ENCODE results near the gene RBFOX2.
"Not testable (repeated sequence)": the region's sequence is repeated elsewhere in the genome, so short reads cannot be mapped to it uniquely, and the experiment has no call there.

Gene RBFOX2

DNA sequence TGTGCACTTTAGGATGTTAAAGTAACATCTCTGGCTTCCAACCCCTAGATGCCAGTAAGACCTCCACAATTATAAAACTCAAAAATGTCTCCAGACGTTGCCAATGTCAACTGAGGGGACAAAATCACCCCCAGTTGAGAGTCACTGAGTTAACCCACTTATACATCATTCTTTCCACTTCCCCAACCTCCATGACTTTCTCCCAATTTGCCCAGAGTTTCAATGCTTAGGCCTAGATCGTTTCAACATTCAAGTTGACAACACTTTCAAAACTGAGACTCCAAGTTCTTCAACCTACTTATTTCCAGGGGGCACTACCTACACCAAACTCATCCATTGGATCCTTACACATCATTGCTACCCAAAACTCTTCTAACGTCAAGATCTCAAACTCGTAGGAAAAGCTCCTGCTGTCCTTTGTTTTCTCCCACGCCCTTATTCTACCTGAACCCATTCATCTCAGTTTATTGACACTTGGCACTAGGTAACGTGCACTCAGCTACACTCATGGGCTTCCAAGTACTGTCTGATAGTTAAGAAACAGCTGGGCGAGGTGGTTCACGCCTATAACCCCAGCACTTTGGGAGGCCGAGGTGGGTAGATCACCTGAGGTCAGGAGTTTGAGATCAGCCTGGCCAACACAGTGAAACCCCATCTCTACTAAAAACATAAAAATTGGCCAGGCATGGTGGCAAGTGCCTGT lies 24.5 kb downstream of the RBFOX2 start:
- no peak for DNase-seq

DNA sequence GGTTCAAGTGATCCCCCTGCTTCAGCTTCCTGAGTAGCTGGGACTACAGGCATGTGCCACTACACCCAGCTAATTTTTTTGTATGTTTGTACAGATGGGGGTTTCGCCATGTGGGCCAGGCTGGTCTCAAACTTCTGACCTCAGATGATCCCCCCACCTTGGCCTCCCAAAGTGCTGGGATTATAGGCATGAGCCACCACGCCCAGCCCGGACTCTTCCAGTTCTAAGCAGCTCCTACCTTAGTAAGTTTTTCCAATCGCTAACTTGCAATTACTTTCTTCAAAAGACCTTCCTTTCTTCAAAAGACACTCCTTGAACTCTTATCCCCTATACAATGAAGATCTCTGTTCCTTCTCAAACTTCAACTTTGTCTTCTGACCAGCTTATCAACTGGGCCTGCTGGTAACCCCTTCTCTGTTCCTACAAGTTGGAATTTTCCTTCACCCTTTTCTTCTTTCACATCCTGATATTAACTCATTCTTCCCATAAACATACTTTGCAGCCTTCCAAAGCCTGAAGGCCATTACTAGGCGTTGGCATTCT lies 25.8 kb downstream of the RBFOX2 start:
- DNase-seq: no peak

- no peak for DNase-seq
Observed at GRCh38 chr22:36002084-36002483, 26.5 kb downstream of the RBFOX2 start.

- no peak for DNase-seq
Observed at GRCh38 chr22:35998748-35999147, 29.9 kb downstream of the RBFOX2 start.

GRCh38 chr22:35997438-35997837 lies 31.2 kb downstream of the RBFOX2 start:
- no peak for DNase-seq

- no peak for DNase-seq
Observed at GRCh38 chr22:35996596-35996995, 32.0 kb downstream of the RBFOX2 start.

DNA sequence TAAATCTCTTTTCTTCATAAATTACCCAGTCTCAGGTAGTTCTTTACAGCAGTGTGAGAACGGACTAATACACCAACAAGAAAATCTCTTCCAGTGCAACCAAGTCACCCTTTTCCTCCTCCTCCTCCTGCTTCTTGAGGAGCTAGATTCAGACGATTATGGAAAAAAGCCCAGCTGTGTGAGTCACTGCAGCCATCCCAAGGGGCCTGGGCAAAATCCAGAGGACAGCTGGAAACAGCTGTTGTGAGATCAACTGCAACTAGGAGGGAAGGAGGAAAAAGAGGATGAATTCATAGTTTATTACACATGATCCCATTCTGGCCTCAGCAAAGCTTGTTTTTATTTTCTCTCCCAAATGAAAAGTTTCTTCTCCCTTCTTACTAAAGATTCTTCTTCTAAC lies 32.9 kb downstream of the RBFOX2 start:
- DNase-seq: no peak

DNA sequence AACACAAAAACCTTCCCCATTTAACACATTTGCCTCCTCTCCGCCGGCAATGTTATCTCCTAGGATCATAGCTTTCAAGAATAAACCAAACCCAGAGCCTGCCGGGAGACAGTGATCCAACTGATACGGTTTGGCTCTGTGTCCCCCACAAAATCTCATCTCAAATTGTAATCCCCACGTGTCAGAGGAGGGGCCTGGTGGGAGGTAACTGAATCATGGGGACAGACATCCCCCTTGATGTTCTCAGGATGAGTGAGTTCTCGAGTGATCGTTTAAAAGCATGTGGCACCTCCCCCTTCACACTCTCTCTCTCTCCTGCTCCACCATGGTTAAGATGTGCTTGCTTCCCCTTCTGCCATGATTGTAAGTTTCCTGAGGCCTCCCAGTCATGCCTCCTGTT lies 33.3 kb downstream of the RBFOX2 start:
- DNase-seq: no peak

DNA sequence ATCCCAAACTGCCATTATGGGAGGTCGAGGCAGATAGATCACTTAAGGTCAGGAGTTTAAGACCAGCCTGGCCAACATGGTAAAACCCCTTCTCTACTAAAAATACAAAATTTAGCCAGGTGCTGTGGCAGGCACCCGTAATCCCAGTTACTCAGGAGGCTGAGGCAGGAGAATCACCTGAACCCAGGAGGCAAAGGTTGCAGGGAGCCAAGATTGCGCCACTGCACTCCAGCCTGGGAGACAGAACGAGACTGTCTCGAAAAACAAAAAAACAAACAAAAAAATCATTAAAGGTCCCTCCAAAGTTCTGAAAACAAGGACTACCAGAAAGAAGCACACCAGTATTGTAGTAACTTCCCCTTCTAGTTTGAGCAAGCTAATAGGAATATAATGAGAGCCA lies 34.9 kb downstream of the RBFOX2 start:
- not testable (repeated sequence) for DNase-seq

DNA sequence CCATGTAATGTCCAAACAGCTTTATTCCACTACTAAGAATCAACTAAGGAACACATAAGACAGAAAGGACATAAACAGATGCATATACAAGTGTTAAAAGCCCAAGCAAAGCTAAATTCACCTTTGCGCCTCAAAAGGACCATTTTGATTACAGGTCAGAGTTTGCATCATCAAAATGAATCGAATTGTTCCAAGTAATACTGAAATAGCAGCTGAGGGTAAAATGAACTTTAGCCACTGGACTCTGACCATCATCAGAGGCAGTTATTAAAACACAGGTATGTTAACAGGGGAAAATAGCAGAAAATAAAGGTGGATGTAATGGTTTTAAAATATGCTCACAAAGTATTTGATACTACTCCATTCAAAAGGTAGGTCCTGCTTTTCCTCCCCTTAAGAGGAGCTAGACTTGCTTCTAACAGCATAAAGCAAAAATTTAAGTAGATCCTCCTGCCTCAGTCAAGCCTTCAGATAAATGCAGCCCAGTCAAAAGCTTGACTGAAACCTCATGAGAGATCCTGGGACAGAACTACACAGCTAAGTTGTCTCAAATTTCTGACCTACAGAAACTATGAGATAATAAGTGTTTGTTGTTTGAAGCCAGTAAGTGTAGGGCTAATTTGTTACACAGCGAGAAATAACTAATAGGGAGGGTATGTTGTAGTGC lies 35.4 kb downstream of the RBFOX2 start:
- DNase-seq: no peak

GRCh38 chr22:35991168-35991567 lies 37.5 kb downstream of the RBFOX2 start:
- no peak for DNase-seq

DNA sequence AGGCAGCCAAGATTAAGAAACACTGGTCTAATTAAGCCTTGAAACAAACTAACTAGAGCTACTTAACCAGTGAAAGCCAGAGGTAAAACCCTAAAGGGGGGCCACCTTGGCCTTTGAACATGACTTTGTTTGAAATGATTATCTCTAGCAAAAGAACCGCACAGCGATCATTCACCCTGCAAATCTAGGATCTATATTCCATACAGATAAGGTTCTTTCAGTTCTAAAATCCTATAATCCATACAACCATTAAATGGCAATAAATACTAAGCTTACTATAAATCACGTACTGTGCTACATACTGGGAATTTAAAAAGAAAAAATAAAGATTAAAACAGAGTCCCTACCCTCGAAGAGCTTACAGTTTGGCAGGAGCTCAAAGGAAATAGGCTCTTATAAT lies 40.6 kb downstream of the RBFOX2 start:
- no peak for DNase-seq

GRCh38 chr22:35987487-35987886 lies 41.1 kb downstream of the RBFOX2 start:
- DNase-seq: no peak

GRCh38 chr22:35986088-35986487 lies 42.5 kb downstream of the RBFOX2 start:
- no peak for DNase-seq

DNA sequence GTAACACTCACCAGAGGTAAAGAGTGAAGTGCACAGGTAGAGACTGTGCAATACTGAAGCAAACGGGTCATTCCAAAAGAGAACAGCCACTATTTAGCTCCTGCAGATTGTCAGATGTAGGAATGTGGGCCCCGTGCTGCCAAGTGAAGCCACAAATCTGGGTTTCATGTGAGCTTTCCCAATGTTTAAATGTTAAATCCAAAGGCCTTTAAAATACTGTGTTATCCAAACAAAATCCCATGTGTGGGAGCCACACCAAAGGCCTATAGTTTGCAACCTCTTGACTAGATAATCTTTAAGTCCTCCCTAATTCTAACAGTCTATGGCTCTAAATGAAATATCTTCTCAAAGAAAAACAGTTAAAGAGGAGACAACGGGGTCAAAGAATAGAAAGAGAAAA lies 43.3 kb downstream of the RBFOX2 start:
- DNase-seq: no peak

- DNase-seq: no peak
Observed at GRCh38 chr22:35984183-35985175, 44.1 kb downstream of the RBFOX2 start.

GRCh38 chr22:35981900-35982299 lies 46.7 kb downstream of the RBFOX2 start:
- no peak for DNase-seq

- DNase-seq: no peak
Observed at GRCh38 chr22:35978889-35979288, 49.7 kb downstream of the RBFOX2 start.

DNA sequence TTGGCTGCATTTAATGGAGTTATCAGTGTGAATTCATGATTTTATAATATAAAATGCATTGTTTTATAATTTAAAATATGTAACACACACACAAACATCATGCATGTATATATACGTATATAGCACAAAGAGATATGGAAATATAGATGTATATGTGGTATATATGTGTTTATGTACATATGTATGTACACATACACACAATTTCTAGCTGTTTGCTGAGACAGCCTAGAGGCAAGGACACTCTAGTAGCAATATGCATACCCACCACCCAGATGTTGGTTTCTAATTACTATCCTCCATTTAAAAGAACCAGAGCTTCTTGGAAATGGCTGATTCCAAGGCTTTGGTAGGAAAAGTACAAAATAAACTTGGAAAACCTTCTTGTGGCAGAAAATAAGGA lies 50.4 kb downstream of the RBFOX2 start:
- no peak for DNase-seq

- no peak for DNase-seq
Observed at GRCh38 chr22:35977136-35977535, 51.5 kb downstream of the RBFOX2 start.

DNA sequence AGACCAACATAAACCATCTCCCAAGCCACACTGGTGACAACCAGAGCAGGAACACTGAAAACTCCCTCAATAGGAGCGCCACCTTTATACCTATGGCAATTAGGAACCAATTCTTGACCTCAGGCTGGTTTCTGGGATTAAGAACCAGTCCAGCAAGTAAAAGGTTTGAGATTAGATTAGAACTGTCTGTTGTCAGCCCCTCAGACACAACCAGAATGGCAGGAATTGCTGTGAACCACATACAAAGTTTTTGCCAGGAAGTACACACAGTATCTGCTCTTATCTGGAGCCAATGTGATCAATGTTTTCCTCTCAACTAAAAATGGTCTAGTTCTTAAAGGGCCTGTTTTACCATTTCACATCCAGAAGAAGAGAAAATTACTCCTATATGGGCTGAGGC lies 55.2 kb downstream of the RBFOX2 start:
- DNase-seq: no peak

DNA sequence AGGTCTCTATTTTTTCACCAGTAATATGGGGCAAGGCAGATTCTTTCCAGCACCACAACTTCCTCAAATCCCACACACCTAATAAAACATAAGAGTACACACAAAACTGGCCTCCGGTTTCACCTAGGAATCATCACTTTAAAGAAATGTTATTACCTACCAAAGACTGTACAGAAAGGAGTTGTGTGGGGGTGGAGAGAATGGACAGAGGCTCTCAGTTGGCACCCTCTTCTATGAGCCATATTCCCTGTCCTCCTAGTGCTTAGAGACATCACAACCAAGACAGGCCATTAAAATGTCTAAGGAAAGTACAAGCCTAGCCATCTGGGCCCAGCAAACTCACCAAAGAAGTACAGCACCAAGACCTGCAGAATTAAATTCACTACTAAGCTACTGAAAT lies 56.1 kb downstream of the RBFOX2 start:
- no peak for DNase-seq

- DNase-seq: no peak
Observed at GRCh38 chr22:35971456-35972119, 57.0 kb downstream of the RBFOX2 start.

All from CD4-positive, alpha-beta T cell treated with Interleukin-12 subunit alpha and Interleukin-12 subunit beta, for 1 hour (primary cell).